UCSD-AML1 (cell line): Measurements from ENCODE around the gene CD109.

Experiments
- DNase-seq: peaks from one replicate; lab custom pipeline; 2025; ENCODE audit not compliant: unreplicated experiment; lab: John Stamatoyannopoulos, UW

Gene CD109

DNA sequence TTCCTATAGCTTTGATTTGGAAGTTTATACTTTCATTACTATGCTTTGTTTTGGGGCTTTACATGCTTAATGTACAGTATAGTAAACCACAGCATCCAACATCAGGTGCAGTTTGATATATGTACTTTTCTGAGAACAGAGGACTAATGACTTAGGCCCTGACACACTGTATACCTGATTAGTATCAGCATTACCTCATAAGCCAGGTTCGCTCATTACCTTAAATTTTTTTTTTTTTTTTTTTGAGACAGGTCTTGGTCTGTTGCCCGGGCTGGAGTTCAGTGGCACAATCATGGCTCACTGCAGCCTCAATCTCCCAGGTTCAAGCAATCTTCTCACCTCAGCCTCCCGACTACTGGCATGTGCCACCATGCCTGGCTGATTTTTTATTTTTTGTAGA, 28.4 kb downstream of the CD109 start:
- no peak for DNase-seq

DNA sequence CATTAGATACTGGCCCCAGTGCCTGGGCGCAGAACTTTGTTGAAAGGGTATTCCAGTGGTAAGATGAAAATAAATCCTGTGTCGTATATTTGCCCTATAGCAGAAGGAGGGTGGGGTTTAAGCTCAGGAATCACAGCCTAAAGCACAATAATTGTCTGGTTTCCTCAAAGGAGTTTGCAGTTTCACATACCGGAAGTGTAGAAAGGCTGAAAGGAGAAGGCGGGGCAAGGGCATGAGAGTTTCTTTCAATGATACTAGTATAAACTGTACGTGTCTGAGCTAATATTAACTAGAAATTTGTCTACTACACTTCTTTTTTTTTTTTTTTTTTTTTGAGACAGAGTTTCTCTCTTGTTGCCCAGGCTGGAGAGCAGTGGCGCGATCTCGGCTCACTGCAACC, 29.2 kb downstream of the CD109 start:
- DNase-seq = peak; percentile 7

DNA sequence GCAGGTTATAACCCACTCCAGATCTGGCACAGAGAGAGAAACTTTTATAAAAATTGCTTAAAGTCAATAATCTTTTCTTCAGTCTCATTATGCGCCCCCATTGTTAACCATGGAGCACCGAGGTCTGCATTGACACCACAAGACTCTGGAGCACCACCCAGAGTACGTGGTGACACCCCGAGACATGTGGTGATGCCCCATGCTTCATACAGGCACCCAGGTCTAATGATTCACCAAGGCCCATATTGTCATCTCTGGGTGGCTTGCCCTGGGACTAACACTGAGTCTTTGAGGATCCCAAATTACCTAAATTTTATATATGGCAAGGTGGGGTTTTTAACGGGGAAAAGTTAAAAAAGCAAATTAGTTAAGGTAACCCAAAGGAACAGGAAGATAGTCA, 31.1 kb downstream of the CD109 start:
- DNase-seq = no peak

DNA sequence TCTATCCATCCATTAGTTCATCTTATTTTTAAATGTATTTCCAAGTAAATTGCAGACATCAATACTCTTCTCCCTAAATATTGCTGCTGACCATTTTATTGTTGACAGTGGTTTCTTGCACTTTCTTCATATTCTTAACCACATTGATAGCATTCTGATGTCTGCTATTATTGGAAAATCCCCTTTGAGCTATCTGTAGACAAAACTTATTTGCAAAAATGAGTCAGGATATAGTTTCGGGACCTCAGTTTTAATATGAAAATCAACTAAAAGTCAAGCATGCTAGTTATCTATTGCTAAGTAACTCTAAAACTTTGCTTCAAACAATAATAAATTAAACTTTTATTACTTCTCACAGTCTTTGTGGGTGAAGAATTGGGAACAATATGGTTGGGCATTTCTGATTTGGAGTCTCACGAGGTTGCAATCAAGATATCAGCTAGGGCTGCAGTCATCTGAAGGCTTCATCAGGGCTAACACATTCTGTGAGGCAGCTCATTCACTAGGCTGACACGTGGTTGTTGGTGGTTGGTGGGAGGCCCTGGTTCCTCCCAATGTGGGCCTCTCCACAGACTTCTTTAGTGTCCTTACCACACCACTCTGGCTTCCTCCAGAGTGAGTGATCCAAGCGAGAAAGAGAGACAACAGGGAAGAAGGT, 32.7 kb downstream of the CD109 start:
- peak; percentile 23 for DNase-seq

DNA sequence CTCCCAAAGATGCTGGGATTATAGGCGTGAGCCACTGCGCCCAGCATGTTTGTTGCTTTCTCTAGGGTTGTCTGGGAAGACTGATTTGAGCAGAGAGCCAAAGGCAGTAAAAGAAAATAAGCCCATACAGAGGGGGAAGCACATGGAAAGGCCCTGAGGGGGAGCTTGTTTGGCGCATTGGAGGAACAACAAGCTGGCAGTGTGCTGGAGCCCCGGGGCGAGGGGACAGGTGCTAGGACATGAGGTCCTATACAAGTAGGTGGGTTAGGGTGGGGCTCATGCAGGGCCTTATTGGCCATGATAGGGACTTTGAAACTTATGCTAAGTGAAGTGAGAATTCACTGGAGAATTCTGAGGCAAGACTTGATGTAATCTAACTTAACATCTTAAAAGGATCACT, 35.3 kb downstream of the CD109 start:
- no peak for DNase-seq

DNA sequence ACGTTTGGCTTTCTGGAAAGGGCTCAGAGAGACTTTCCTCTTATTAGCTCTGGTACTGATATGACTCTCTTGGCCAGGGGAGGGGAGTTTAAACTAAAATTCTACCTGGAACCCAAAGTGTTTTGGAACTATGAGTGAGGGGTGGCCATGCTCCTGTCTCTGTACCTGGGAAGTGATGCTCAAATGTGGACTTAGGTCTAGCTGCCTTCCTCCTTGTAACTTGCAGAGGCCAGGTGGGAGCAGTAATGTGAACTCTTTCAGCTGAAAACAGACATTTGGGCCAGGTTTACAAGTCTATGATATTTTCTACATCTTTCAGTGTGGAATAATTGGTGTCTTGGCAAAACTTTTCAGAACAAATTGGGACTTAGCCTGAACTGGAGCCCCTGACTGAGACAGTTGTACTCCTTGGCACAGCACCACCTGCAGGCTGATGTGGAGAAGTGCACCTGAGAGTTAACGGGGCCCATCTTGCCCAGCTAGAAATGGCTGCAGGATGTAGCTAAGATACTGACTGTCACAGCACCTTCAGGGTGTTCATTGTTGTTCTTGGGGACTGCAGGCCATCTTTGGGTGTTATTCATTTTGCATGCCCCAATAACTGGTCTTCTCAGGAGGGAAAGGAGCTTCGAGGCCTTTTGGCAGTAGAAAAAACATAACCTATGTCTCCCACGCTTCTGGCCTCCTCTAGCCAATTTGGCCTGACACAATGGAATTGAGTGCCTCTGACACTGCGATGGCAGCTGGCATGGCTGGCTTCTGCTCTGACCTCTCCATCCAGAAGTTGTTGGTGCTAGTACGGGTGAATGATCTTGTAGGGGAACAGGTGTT, 37.1 kb downstream of the CD109 start:
- DNase-seq = peak; percentile 64

DNA sequence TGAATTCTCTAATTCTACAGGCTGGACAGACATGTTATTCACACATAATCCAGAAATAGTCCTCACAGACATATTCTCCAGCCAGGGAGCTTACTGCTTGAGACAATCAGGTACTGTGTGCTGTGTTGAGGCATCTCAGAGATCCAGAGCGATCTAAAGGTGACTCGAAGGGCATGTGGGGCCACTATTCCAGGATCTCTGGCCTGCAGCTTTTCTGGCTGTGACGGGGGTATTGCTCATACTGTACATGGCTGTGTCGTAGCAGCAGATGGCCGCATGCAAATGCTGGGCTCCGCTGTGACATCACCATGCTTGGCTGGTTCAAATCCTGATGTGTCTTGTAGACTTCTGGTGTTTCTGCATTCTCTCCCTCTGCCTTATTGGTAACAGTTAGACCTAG, 37.8 kb downstream of the CD109 start:
- DNase-seq = no peak

DNA sequence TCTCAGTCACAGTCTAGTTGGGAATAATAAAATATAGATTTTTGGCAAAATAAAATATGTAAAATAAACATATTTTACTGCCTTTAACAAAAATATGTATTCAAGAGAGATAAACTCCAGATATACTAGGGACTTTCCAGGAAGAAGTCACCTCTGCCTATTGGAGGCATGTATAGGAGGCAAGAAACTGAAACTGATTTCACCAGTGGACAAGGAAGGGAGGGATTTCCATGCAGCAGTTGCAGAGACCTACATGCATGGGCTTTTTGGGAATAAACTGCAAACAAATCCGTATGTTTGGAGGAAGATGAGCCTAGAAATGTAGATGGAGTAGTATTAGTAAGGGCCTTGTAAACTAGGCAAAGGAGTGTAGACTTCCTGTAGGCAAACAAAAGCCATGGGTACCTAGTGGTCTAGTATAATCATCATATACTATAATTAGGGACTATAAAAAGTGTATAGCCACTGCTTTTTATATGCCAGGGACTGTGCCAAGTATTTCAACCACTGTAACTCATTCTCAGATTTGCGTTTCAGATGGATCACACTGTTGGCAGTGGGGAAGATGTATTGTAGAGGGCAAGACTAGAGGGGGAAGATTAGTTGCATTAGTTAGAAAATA, 38.9 kb downstream of the CD109 start:
- DNase-seq = no peak

DNA sequence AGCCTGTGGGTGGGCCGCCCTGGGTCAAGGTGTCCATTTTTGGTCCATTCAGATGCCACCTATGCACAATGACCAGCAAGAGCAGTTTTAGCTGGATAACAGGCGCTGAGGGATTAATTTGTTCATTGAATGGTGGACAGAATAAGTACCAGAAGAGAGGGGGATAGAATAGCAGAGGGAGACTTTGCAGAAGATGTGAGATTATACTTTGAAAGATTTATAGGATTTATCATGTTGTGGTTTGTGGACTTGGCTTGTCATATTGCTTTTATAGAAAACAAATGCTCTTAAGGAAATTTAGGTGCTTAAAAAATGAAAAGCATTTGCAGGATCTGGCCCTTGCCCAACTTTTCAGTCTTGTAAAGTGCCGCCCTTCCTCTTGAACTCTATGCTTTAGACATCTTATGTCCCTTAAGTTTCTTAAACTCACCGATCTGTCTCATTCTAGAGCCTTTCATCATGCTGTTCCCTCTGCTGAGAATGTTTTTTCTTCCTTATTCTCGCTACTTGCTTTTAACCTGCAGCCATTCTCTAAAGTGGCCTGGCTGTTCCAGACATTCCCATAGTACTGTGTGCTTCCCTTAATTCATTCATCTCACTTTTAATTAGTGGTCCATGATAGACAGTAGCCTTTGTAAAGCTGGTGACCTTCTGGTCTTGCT, 42.5 kb downstream of the CD109 start:
- DNase-seq = no peak

DNA sequence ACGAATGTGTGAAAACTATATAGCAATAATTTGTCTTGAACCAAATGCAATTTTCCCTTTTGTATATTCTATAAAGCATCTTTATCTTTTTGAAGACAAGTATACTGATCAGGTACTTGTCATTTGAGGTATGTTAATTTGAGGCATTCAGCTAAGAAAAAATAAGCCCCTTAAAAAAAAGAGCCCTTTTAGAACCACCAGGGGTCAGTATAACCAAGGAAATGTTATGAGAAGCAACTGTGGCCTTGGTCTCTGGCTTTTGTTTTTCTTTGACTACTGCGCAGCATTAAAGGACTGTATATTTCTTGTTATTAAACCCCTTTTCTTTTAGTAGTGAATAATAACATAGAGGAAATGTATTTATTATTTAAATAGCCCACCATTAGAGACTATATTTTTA, 43.1 kb downstream of the CD109 start:
- no peak for DNase-seq

DNA sequence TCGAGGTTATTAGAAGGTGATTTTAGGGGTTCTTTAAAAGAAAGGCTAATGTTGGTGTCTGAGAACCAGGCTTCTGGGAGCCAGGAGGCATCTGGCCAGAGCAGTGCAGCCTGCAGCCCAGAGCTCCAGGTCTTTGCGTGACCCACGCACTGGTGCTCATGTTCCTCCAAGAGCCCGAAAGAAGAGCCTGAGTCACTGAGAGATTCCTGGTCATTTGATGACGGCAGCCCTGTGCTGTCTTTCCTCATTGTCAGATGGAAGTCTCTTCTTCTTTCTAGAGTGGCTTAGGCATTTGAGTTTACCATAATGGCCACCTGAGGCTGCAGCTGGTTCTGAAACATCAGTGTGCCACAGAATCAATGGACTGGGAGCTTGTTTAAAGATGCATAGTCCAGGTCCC, 46.4 kb downstream of the CD109 start:
- no peak for DNase-seq

DNA sequence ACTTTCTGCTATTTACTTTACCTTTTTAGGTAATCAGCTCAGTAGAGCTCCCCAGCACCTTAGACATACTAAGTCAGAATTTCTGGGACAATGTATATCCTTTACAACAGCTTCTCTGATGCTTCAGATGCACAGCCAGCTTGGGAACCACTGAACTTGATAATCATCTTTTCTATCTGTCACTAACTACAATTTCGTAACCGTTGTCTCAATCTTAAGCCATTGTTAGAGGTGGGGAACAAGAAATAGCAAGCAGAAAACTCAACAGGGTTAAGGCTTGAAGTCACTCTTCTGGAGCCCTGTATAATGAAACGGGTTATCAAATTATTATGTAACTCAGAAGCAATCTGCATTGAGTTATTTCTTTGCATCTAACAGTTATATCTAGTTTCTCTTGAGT, 47.1 kb downstream of the CD109 start:
- DNase-seq = no peak

DNA sequence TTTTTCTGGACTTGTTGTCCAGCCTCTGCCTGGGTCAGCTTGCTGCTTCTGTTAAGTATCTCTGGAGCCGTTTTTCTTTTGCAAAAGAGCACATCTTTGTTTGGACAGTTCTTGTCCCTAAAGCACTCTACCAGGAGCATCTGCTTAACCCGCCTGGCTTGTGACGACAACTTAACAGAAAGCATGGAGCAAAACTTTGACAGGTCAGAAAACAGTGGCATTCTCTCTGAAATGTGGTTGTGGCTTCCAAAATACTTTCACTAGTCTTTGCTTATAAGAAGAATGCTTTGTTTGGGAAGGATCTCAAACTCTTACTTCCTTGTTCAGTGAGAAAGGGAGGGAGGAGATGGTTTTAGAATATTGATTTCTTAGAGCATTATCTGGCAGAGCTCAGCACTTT, 47.6 kb downstream of the CD109 start:
- DNase-seq = no peak

DNA sequence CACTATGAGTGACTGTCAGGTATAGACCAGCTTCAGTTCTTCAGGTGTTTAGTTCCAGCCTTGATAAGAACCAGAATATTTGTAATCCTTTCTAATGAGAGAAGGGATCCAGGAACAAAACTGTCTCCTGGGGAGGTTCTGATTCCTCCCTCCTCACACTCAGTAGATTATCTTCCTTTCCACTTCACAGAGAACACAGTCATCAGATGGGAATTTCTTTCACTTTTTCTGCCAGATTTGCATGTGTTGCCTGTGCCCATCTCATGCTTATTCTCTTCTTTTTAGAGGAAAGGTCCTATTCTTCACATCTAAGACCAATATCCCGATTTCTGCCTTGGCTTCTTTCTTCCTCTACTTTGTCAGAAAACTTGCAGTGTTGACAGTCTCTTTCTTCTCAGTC, 50.8 kb downstream of the CD109 start:
- no peak for DNase-seq

DNA sequence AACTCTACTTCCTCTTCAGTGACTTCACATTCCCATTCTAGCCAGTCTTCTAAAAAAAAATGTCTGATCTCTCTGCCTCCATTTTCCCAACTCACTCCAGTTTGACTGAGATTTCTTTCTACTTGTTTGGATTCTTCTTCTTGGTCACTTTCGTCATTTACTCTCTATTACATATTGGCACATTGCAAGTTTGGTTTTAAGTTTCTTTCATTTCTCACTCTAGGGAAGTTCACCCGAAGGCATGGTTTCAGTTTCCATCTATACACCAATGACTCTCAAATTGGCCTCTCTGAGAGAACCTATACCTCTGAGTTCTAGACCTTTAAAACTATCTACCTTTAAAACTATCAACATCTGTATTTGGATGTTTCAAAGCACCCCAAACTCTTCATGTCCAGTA, 51.3 kb downstream of the CD109 start:
- no peak for DNase-seq

DNA sequence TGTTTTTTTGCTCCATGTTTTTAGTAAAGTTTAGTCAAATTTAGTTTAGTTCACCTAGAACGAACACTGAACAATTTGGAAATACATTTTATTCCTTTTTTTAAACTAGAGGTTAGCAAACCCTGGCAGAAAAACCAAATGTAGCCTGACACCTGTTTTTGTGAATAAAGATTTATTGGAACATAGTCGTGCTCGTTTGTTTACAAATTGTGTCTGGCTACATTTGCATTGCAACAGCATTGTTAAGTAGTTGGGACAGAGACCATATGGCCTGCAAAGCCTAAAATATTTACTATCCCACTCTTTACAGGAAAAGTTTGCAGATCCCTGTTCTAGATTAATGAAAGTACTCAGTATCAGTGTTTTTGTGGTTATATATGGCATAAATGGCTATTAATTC, 56.9 kb downstream of the CD109 start:
- DNase-seq = no peak

DNA sequence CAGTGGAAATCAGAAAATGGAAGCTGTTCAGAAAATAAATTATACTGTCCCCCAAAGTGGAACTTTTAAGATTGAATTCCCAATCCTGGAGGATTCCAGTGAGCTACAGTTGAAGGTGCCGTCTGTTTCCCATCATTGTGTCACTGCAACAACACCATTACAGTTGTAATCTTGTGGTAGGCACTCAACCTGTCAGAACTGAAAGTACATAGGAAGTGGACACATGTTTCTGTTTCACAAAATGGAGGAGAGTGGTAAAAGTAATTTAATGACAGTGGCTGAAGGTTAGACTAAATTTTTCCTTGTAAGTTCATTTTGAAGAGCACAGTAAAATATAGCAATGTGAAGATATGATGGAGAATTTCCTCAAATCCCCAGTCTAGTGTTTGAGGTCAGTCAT, 70.0 kb downstream of the CD109 start:
- DNase-seq = no peak

DNA sequence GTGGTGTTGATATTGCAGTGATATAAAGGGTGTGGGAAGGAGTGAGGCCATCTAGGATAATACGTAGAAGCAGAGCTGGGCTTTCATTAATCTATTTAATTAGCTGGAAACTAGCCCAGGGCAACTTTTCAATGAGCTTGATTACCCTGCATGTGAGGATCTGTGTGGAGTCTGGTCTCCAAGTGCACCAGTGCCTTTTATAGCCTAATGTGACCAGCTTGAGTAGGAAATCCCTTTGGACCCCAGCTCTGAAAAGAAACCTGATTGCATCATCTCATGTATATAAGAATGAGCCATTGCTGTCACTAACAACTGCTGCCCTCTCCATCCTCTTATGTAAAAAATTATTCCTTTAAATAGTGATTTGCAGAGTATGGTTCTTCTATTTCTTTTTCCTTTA, 72.6 kb downstream of the CD109 start:
- DNase-seq = no peak

DNA sequence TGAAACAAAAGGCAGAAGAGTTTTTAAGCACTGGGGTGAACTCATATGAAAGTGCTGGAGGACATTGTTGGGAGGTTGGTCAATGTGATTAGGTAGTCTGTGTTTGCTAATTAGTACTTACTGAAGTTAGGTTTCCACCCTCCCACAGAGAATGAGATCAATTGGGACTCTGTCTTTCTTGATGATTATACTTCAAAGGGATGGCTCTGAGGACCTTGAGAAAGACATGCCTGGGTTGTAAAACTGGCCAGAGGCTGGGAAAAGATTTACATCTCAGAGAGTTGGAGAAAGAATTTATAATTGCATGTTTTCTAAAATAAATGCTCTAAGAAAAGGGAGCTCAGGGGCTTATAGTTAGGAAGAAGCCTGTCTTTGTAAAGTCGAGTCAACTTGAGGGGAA, 74.0 kb downstream of the CD109 start:
- DNase-seq = no peak

DNA sequence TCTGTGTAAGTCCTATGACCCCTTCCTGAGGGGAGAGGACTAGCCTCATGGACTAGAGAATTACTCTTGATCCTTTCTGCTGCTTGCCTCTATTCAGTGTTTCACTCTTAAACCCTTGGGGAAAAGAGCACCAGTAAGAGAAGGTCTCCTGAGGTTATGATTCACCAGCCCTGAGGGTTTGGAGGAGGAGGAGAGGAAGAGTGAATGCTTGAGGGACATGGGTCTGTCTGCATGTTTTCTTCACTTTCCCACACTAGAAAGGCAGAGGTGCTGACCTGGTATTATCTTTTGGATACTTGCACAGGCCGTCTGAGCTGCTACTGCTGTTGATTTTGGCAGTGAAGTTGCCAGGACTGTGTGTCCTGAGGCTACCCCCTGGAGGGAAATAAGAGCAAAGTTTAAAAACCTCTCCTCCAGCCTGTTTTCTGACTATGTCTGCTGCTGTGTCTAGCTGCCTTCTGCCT, 78.3 kb downstream of the CD109 start:
- no peak for DNase-seq

DNA sequence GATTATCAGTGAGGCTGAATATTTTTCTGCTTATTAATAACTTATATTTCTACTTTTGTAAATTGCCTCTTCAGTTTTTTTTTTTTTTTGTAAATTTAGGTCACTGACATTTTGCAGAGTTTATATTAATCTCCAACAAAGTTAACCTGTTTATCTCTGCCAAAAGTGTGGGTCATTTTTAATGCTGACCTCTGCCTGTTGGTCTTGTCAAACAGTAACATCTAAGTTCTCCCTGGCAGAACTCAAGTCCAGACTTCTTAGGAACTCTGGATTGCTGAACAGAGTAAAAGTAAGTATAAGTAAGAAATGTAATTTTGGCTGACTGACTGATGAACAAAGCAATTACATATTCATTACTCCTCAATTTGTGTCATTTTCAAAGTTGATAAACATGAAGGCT, 83.9 kb downstream of the CD109 start:
- DNase-seq = no peak

DNA sequence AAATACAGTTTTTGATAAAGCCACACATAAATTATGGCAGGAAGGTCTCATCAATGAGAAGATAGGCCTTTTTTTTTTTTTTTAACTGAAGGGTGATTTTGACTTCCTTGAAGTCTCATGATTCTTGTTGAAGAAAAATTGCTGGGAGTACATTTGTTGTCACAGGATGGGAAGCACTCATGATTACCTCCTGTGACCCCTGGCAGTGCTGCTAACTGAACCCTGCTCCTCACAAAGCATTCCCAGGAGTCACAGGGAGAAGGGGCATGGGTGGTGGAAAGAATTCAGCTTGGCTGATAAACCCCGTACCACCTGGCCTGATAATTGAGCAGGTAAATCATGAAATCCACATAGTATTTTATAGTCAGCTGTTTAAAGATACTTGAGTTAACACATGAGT, 86.9 kb downstream of the CD109 start:
- DNase-seq = no peak
